ENCODE measurements around the gene VWCE. TPM values are rescaled to one million over a fixed set of nuclear protein-coding genes. Genes with fewer than 3 reads are reported as not detected.

VWCE gene
- total and polyA plus RNA-seq, 8 donors = 0.16 to 0.90 (median 0.36) TPM

DNA sequence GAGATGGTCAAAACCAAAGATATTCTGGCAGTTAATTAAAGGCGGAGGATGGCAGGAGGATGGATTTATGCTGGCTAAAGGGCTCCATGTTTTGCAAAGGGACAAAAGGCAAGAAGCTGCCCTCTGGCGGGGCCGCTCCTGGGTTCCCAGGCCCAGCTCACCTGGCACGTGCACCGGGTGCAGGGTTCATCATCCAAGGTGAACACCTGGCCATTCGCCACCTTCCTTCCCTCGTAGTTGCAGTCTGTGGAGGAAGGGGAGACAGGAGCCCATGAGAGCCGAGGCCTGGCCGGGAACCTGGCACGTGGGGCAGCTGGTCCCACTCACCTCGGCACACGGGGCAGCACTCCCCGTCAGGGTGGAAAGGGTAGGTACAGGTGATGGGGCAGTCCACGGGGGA lies 30.3 kb downstream of the VWCE start:
- no peak for TF ChIP-seq CTCF (IDR thresholded peaks at IDR 0.05)
- FAIRE-seq = no peak
- H3K9me3 ChIP-seq = no peaks in the 10 kb centered on the region
- intact Hi-C loops (cut with DNase I) = no loop called here
- no peak for ATAC-seq
- no peaks in the 10 kb centered on the region for H3K4me1 ChIP-seq
- WGBS, 2 donors = 55 to 65% methylated on average over 14 of the region's 14 CpGs
- H3K27ac ChIP-seq = no peak overlapping the region
- no peaks in the 10 kb centered on the region for H3K36me3 ChIP-seq
- no peak for DNase-seq
- H3K27me3 ChIP-seq = no peaks in the 10 kb centered on the region
- no peak overlapping the region for H3K4me3 ChIP-seq

- H3K9me3 ChIP-seq = no peaks in the 10 kb centered on the region
- no peaks in the 10 kb centered on the region for H3K4me1 ChIP-seq
- 90 to 92% methylated on average over 6 of the region's 6 CpGs for WGBS, 2 donors
- H3K36me3 ChIP-seq = no peaks in the 10 kb centered on the region
- no peak overlapping the region for H3K4me3 ChIP-seq
- no peak for DNase-seq
- no peaks in the 10 kb centered on the region for H3K27me3 ChIP-seq
- ATAC-seq = no peak
- no peak for FAIRE-seq
- intact Hi-C loops (cut with DNase I) = no loop called here
- TF ChIP-seq CTCF (IDR thresholded peaks at IDR 0.05) = no peak
- no peak overlapping the region for H3K27ac ChIP-seq
Observed at GRCh38 chr11:61264371-61264770, 30.7 kb downstream of the VWCE start.

DNA sequence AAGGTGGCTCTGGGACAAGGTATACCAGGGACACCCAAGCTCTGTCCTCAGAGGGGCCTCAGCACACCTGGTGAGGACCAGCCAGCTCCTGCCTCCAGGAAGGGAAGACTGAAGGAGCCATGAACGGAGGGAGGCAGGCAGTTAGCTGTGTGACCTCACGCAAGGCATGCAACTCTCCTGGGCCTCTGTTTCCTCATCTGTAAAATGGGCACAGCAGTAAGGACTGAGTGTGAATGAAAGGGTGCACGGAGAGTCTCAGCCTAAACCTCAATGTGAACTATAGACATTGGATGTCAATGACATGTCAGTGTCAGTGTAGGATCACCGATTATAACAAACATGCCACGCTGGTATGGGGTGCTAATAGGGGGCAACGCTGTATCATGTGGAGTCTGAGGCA lies 35.8 kb downstream of the VWCE start:
- FAIRE-seq = no peak
- no peak for ATAC-seq
- H3K9me3 ChIP-seq = no peaks in the 10 kb centered on the region
- no peaks in the 10 kb centered on the region for H3K4me1 ChIP-seq
- H3K36me3 ChIP-seq = no peaks in the 10 kb centered on the region
- TF ChIP-seq CTCF (IDR thresholded peaks at IDR 0.05) = no peak
- H3K27ac ChIP-seq = no peak overlapping the region
- H3K27me3 ChIP-seq = no peaks in the 10 kb centered on the region
- 83 to 87% methylated on average over 6 of the region's 6 CpGs for WGBS, 2 donors
- no peak overlapping the region for H3K4me3 ChIP-seq
- no peak for DNase-seq
- intact Hi-C loops (cut with DNase I) = loop anchor here in 2 of 3 donors (10.0 kb wide), 1 partner anchor 125 kb away; no protein-coding TSS in a partner anchor

DNA sequence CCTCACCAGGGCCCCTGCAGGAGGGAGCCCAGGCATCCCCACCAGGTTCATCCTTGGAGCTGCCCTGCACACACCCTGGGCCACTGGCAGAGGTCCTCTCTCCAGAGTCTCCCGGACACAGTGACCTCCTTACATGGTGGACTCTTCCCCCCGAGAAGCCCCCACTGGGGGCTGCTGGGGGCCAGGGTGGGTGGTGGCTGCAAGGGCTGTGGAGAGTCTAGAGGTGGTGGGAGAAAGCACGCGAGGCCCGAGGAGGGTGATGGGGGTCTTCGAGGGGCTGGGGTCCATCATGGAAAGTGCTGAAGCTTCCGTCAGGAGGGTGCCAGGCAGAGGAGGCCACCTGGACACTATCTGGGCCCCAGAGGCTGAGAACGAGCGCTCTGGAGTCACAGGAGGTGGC lies 36.6 kb downstream of the VWCE start:
- FAIRE-seq = no peak
- H3K9me3 ChIP-seq = no peaks in the 10 kb centered on the region
- ATAC-seq = no peak
- no peak overlapping the region for H3K4me3 ChIP-seq
- no peaks in the 10 kb centered on the region for H3K27me3 ChIP-seq
- H3K4me1 ChIP-seq = no peaks in the 10 kb centered on the region
- no peaks in the 10 kb centered on the region for H3K36me3 ChIP-seq
- 70 to 80% methylated on average over 9 of the region's 9 CpGs for WGBS, 2 donors
- intact Hi-C loops (cut with DNase I) = loop anchor here in 2 of 3 donors (10.0 kb wide), 1 partner anchor 126 kb away; no protein-coding TSS in a partner anchor
- H3K27ac ChIP-seq = no peak overlapping the region
- TF ChIP-seq CTCF (IDR thresholded peaks at IDR 0.05) = no peak
- no peak for DNase-seq

DNA sequence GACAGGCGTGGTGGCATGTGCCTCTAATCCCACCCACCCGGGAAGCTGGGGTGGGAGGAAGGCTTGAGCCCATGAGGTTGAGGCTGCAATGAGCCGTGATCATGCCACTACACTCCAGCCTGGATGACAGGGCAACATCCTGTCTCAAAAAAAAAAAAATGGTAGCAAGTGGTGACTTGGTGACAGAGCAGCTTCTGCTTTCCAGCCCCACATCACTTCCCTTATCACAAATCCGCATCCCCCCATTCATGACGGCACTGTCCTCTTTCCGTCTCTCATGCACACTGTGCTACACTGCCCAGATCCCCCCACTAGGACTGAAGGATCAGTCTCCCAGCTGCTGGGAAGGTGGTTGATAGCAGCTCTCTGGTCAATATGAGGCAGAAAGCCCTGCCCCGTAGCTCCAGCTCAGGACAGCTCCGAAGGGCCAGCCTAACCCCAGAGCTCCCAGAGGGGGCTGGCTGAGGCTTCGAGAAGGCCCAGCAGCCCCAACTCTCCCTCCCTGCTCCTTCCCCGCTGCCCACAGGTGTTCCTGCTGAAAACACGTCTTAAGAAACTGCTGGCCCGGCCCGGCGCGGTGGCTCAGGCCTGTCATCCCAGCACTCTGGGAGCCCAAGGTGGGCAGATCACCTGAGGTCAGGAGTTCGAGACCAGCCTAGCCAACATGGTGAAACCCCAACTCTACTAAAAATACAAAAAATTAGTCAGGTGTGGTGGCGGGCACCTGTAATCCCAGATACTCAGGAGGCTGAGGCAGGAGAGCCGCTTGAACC lies 38.2 kb downstream of the VWCE start:
- Histone ChIP-seq H3K4me1 (no peaks in the 10 kb centered on the region), H3K27ac (no peak overlapping the region), H3K9me3 (no peaks in the 10 kb centered on the region), H3K27me3 (no peaks in the 10 kb centered on the region), H3K4me3 (no peak overlapping the region), H3K36me3 (no peaks in the 10 kb centered on the region)
- no peak for FAIRE-seq
- TF ChIP-seq CTCF (IDR thresholded peaks at IDR 0.05) = no peak
- 89% methylated on average over 18 of the region's 18 CpGs for WGBS, 2 donors
- intact Hi-C loops (cut with DNase I) = loop anchor here in 2 of 3 donors (10.0 kb wide), 1 partner anchor 128 kb away; no protein-coding TSS in a partner anchor
- no peak for ATAC-seq
- no peak for DNase-seq

Measured in pancreas (tissue), 10 donors.